Panc1 (cell line): ENCODE data around the gene MGMT. TPM values are rescaled to one million over a fixed set of nuclear protein-coding genes. Genes with fewer than 3 reads are reported as not detected.

Experiments used
- ATAC-seq: fragments of 200-7000 bp; cut with Tn5 transposase; 2 replicates; pipeline ENCODE4 v1.9.1; 2020; ENCODE audit warnings: mild to moderate bottlenecking, moderate library complexity
- BruUV-seq: library from RNA; stranded (reverse); fragments of 400-500 nt; replicated peaks from 2 replicates; lab custom pipeline; 2021; lab: Mats Ljungman, UMichigan
- CTCF ChIA-PET: fragments of 300-600 bp; sonication (Branson Sonifier 250); formaldehyde crosslinking; loops from one replicate; lab custom pipeline; 2022; ENCODE audit warnings: antibody characterized with exemption; lab: Charles Lee
- POLR2A ChIA-PET: fragments of 300-600 bp; sonication (Branson Sonifier 250); formaldehyde crosslinking; loops from one replicate; lab custom pipeline; 2022; ENCODE audit warnings: antibody characterized with exemption; lab: Charles Lee
- DNase-seq: peaks from one replicate; pipeline ENCODE4 v3.0.0-alpha.2; 2010; ENCODE audit warnings: low read depth, low spot score
- H3K27ac ChIP-seq: 2 replicates; pipeline ENCODE4 v1.5.1; 2011; ENCODE audit warnings: mild to moderate bottlenecking, low read length, inconsistent platforms
- H3K27me3 ChIP-seq: fragments of 200-500 bp; sonication (Bioruptor generic); 2 replicates; pipeline ENCODE4 v1.6.0; 2014; ENCODE audit warnings: low read length, inconsistent platforms; ENCODE audit not compliant: control insufficient read depth, insufficient read depth
- H3K36me3 ChIP-seq: fragments of 200-500 bp; sonication (Bioruptor generic); 2 replicates; pipeline ENCODE4 v1.5.1; 2014; ENCODE audit warnings: inconsistent platforms, mild to moderate bottlenecking, low read length, moderate library complexity; ENCODE audit not compliant: control insufficient read depth, insufficient read depth
- H3K4me1 ChIP-seq: 2 replicates; pipeline ENCODE4 v1.5.1; 2011; ENCODE audit warnings: inconsistent platforms, mild to moderate bottlenecking, low read length, moderate library complexity; ENCODE audit not compliant: control insufficient read depth, insufficient read depth
- H3K4me3 ChIP-seq, 2 experiments: 2 replicates each; pipeline ENCODE4 v1.5.1; 2011 to 2012; ENCODE audit warnings: low read depth in 2 of 2, low read length in 2 of 2, mild to moderate bottlenecking in 2 of 2, inconsistent platforms in 1 of 2, moderate library complexity in 1 of 2
- H3K9me3 ChIP-seq: fragments of 200-500 bp; sonication (Bioruptor generic); 2 replicates; pipeline ENCODE4 v1.5.1; 2014; ENCODE audit warnings: low read depth, mild to moderate bottlenecking, inconsistent platforms, low read length, moderate library complexity; ENCODE audit not compliant: control insufficient read depth, insufficient read depth
- POLR2AphosphoS5 ChIP-seq: IDR thresholded peaks from 2 replicates; pipeline ENCODE4 v1.6.1; 2012; ENCODE audit warnings: mild to moderate bottlenecking, low read depth, low read length, moderate library complexity
- SIN3A ChIP-seq: IDR thresholded peaks from 2 replicates; pipeline ENCODE4 v1.6.1; 2012; ENCODE audit warnings: low read depth, mild to moderate bottlenecking, low read length, moderate library complexity, borderline replicate concordance; ENCODE audit not compliant: insufficient read depth
- TCF7L2 ChIP-seq: IDR thresholded peaks from 2 replicates; pipeline ENCODE4 v1.6.1; 2011; ENCODE audit warnings: mild to moderate bottlenecking, low read depth, low read length, inconsistent platforms
- in situ Hi-C: cut with HindIII; loops from 2 replicates; pipeline ENCODE4 v1.10.0; 2016; ENCODE audit warnings: low sequenced_read_pairs, low pct_unique_long_range_greater_than_20kb
- intact Hi-C: fragments of 100-400 bp; cut with micrococcal nuclease; formaldehyde crosslinking; loops from one replicate; pipeline ENCODE4 v1.10.0; 2022; ENCODE audit not compliant: unreplicated experiment
- total RNA-seq: library from RNA; stranded (reverse); gene quantifications from one replicate; pipeline ENCODE4 v1.2.1, GENCODE V29; 2021; ENCODE audit not compliant: unreplicated experiment
- TF ChIP-seq, protein P1 (sequence below): fragments of 450-650 bp; IDR thresholded peaks from 2 replicates; pipeline ENCODE4 v1.5.1; 2017; ENCODE audit warnings: mild to moderate bottlenecking
- TF ChIP-seq, protein P2 (sequence below), 2 experiments: IDR thresholded peaks; 2 replicates each; pipeline ENCODE4 v1.6.1; 2011 to 2012; ENCODE audit warnings: low read depth in 2 of 2, control low read depth in 1 of 2, low read length in 1 of 2, mild to moderate bottlenecking in 1 of 2, moderate library complexity in 1 of 2; ENCODE audit not compliant: insufficient read depth in 1 of 2

Gene MGMT
- total RNA-seq, 1 experiment from 2014 or later = 27.3 TPM

DNA sequence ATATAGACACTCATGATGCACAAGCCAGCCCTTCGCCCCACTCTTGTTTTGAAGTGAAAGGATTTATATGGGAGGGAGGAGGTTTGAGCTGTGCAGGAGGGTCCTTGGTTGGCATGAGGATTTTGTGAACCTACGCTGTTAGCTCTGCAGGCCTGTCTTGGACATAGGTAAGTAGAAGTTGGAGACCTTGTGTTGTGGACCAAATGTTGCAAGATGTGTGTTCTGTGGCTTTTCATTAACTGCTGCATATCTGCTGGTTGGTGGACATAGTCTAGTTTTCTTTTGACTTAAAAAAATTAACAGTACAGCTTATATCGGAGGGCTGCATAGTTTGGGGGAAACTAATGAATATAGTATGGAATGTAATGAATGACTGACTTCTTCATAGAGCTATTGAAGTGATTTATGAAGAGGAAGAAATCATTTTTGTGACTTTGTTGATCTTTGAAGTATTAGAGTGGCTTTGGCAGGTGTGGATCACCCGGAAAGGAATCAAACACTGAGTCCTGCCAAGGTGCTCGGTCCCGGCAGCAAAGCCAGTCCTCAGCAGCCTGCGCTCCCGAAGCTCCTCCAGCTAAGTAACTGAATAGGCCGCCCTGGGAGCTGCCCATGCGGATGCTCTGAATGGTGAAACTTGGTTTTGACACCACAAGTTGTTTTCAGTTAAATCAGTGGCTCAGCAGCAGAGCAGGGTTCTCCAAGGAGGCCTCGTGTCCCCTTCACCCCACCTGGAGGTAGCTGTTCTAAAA, 3.2 kb downstream of the MGMT start:
- TF ChIP-seq, protein P1, sequence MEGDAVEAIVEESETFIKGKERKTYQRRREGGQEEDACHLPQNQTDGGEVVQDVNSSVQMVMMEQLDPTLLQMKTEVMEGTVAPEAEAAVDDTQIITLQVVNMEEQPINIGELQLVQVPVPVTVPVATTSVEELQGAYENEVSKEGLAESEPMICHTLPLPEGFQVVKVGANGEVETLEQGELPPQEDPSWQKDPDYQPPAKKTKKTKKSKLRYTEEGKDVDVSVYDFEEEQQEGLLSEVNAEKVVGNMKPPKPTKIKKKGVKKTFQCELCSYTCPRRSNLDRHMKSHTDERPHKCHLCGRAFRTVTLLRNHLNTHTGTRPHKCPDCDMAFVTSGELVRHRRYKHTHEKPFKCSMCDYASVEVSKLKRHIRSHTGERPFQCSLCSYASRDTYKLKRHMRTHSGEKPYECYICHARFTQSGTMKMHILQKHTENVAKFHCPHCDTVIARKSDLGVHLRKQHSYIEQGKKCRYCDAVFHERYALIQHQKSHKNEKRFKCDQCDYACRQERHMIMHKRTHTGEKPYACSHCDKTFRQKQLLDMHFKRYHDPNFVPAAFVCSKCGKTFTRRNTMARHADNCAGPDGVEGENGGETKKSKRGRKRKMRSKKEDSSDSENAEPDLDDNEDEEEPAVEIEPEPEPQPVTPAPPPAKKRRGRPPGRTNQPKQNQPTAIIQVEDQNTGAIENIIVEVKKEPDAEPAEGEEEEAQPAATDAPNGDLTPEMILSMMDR = no peak
- TF ChIP-seq POLR2AphosphoS5 = no peak
- no peak for TF ChIP-seq SIN3A
- no peak for TF ChIP-seq TCF7L2
- TF ChIP-seq, protein P2, sequence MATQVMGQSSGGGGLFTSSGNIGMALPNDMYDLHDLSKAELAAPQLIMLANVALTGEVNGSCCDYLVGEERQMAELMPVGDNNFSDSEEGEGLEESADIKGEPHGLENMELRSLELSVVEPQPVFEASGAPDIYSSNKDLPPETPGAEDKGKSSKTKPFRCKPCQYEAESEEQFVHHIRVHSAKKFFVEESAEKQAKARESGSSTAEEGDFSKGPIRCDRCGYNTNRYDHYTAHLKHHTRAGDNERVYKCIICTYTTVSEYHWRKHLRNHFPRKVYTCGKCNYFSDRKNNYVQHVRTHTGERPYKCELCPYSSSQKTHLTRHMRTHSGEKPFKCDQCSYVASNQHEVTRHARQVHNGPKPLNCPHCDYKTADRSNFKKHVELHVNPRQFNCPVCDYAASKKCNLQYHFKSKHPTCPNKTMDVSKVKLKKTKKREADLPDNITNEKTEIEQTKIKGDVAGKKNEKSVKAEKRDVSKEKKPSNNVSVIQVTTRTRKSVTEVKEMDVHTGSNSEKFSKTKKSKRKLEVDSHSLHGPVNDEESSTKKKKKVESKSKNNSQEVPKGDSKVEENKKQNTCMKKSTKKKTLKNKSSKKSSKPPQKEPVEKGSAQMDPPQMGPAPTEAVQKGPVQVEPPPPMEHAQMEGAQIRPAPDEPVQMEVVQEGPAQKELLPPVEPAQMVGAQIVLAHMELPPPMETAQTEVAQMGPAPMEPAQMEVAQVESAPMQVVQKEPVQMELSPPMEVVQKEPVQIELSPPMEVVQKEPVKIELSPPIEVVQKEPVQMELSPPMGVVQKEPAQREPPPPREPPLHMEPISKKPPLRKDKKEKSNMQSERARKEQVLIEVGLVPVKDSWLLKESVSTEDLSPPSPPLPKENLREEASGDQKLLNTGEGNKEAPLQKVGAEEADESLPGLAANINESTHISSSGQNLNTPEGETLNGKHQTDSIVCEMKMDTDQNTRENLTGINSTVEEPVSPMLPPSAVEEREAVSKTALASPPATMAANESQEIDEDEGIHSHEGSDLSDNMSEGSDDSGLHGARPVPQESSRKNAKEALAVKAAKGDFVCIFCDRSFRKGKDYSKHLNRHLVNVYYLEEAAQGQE (IDR thresholded peaks at IDR 0.05; ENCODE audit: insufficient read depth in 1 of 2, low read depth in 2 of 2, low read length in 1 of 2) = no peak
- in situ Hi-C loops = no loop called here
- H3K27ac ChIP-seq = no peak overlapping the region
- BruUV-seq = no TSS peak
- H3K4me1 ChIP-seq = peaks cover 6% of the 10 kb centered on the region
- intact Hi-C loops = no loop called here
- POLR2A ChIA-PET = no interaction called here
- ATAC-seq (no peak), DNase-seq (no peak)
- no peaks in the 10 kb centered on the region for H3K27me3 ChIP-seq
- H3K9me3 ChIP-seq = no peaks in the 10 kb centered on the region
- no peak overlapping the region for H3K4me3 ChIP-seq
- no peaks in the 10 kb centered on the region for H3K36me3 ChIP-seq
- CTCF ChIA-PET = no interaction called here

DNA sequence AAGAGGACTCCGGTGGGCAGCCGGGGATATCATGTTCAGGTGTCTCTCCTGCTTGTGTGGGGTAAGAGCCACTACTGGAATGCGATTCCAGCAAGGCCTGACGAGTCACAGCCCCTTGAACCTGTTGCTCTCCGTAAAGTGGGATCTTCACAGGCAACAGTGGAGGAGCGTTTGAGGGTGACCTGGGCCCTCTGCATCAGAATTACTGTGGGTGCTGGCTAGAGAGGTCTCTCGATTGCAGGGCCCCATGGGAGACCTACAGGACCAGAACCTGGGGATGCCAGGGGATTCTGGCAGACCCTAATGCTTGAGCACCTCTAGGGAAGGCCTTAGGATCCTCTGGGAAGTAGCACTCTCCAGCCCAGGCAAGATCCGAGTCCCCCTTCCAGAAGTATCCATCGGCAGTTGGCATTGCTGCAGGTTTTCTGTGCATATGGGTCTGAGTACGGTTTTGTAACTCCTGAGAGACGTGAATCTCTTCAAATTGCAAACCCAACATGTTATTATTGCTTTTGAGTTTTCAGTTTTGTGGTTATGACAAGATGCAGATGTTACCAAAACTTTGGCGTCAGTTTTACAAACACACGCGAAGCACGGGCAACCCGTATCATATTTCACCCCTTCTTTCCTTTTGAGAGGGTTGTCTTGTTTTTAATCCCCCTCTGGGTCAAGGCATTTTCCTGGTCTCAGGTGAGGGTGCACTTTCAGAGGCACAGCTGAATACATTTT, 4.6 kb downstream of the MGMT start:
- intact Hi-C loops = no loop called here
- DNase-seq (no peak), ATAC-seq (no peak)
- H3K9me3 ChIP-seq = no peaks in the 10 kb centered on the region
- in situ Hi-C loops = no loop called here
- peaks cover under 1% of the 10 kb centered on the region; the same call in 1 of the 2 replicates for H3K4me1 ChIP-seq
- no peak overlapping the region for H3K4me3 ChIP-seq
- H3K27me3 ChIP-seq = no peaks in the 10 kb centered on the region
- ChIA-PET POLR2A (no interaction called here), CTCF (no interaction called here)
- no peaks in the 10 kb centered on the region for H3K36me3 ChIP-seq
- TF ChIP-seq POLR2AphosphoS5 = no peak
- no peak for TF ChIP-seq SIN3A
- TF ChIP-seq, protein P2 (IDR thresholded peaks at IDR 0.05; ENCODE audit: insufficient read depth in 1 of 2, low read depth in 2 of 2, low read length in 1 of 2) = no peak
- no peak for TF ChIP-seq TCF7L2
- no peak overlapping the region for H3K27ac ChIP-seq
- BruUV-seq = no TSS peak
